HG02943 (cell line): ENCODE results near the gene TMED9.
"Not testable (repeated sequence)": the region's sequence is repeated elsewhere in the genome, so short reads cannot be mapped to it uniquely, and the experiment has no call there.

Experiments
- ATAC-seq: cut with Tn5 transposase; IDR thresholded peaks from one replicate; pipeline ENCODE4 v1.9.1; 2021; ENCODE audit warnings: mild to moderate bottlenecking, low read depth, moderate library complexity; ENCODE audit not compliant: unreplicated experiment

Gene TMED9

DNA sequence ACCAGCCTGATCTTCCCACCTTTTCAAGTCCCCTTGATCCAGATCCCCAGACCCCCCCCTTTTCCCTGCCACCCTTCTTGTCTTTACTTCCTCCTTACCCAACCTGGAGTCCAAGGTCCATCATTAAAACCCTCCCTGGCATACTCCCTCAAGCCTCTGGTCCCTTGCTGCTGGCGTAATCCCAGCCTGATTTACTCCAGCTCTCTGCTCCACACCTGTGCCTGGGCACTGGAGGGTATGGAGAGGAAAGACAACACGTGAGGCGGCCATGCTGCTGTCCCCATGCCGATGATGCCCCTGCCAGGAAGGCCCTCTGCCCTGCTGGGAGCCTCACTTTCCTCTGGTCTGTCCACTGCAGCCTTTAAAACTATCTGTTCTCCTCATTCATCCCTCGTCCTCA lies 13.1 kb downstream of the TMED9 start:
- no peak for ATAC-seq

DNA sequence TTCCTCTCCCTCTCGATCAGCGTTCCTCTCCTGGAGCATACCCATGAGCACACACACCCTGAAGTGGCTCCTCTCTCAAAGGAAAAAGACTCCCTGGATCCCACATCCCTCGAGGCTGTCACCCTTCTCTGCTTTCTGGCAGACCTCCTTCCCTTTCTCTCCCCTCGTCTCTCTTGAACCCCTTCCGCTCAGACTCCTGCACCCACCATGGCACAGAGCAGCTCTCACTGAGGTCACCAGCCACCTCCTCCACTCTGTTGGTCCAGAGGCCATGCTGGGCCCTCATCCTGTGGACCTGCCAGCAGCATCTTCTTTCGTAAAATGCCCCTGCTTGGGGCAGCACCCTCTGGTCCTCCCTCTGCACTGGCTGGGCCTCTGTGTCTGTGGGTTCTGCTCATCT lies 13.7 kb downstream of the TMED9 start:
- no peak for ATAC-seq

DNA sequence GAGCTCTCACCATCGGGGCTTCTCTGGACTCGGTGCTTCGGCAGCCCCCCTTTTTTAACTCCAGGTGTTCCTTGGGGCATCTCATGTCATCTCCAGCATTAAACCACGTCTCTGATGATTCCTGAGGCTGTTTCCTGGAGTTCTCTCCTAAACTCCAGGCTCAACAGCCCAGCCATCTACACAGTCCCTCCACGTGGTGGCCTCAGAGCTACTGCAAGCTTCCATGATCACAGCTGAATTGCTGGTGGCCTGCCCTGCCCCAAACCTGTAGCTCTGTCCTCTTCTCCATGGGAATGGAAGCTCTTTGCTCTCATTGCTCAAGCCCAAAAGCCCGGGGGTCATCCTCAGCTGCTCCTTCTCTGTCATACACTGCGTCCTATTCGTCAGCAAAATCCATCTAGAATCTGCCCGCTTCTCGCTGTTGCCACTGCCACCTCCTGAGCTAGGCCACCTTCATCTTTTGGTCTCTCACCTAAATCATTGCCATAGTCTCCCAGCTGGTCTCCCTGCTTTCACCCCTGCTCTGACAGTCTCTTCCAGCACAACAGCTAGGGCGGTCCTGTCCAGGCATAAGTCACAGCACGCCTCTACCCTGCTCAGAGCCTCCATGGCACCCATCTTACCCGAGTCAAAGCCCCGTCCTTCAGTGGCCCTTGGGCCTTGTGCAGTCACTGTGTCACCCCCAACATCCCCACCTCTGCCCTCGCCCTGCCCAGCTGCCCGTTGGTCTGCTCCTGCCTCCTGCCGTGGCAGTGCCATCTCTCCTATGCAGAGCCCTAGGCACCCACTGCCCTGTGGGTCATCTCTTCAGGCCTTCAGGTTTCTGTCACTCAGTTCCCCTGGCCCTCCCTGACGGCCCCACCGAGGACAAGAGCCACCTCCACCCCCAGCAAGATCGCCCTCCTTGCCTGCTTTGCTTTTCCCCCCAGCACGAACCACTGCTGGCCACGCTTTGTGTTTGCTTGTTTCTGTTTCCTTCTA lies 14.4 kb downstream of the TMED9 start:
- ATAC-seq: no peak

DNA sequence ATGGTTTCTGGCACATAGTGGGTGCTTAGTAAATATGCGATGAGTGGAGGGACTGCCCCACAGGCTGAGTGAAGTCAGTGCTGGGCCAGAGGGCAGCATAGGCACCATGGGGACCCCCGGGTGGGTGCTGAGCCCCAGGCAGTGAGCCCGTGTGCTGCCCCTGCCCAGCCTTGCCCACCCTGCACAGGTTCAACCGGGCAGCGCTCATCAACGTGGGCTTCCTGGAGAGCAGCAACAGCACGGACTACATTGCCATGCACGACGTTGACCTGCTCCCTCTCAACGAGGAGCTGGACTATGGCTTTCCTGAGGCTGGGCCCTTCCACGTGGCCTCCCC lies 15.1 kb downstream of the TMED9 start:
- ATAC-seq: no peak

DNA sequence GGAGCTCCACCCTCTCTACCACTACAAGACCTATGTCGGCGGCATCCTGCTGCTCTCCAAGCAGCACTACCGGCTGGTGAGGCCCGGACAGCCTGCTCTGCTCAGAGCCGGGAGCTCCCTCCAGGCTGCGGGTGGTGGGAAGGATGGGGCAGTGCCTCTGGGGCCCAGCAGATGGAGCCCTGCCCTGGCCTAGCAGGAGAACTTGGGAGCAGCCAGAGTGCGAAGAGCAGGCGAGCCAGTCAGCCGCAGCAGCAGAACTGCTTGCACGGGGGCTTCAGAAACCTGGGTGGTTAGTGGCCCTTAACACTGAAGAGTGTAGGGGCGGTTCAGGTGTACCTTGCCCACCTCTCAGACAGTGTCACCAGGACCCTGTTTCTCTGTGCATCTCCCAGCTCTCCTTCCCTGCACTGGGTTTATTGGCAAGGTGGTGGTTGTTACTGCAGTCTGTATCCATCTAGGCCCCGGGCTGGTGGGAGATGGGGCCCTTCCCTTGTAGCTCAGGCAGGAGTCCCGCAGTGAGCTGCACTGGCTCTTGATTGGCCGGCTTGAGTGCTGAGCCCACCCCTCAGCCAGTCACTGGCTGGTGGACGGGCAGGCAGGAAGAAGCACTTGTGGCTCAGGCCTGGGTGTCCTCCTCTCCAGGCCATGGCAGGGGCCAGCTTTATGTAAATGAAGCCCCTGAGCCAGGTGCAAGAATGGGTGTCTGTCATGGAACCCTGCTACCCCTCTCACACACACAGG lies 15.6 kb downstream of the TMED9 start:
- no peak for ATAC-seq

DNA sequence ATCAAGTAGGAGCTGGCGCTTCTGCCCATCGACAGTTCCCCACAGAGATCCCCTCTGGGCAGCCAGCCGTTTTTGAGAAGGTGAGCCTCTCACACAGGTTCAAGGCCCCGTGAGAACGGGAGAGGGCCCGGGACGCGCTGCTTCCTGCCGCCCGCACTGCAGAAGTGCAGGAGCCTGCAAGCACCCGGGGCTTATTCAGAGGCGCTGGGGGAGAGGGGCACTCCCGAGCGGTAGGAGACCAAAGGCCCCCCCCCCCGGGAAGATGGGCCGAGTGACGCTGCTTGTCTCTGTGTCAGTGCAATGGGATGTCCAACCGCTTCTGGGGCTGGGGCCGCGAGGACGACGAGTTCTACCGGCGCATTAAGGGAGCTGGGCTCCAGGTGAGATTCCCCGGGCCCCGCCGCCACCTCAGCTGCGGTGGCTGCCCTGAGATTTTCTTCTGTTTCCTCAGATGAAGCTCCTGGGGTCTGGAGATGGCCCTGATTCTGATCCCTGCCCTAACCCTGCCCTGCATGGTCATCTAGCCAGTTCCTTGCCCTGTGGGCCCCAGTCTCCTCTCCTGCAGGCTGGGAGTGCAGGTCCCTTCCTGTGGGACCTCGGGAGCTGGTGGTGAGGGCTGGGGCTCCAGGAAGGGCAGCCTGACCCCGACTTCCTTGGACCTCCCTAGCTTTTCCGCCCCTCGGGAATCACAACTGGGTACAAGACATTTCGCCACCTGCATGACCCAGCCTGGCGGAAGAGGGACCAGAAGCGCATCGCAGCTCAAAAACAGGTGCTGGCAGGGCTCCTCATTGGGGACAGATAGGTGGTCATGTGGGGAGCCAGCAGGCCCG lies 16.5 kb downstream of the TMED9 start:
- ATAC-seq: no peak

DNA sequence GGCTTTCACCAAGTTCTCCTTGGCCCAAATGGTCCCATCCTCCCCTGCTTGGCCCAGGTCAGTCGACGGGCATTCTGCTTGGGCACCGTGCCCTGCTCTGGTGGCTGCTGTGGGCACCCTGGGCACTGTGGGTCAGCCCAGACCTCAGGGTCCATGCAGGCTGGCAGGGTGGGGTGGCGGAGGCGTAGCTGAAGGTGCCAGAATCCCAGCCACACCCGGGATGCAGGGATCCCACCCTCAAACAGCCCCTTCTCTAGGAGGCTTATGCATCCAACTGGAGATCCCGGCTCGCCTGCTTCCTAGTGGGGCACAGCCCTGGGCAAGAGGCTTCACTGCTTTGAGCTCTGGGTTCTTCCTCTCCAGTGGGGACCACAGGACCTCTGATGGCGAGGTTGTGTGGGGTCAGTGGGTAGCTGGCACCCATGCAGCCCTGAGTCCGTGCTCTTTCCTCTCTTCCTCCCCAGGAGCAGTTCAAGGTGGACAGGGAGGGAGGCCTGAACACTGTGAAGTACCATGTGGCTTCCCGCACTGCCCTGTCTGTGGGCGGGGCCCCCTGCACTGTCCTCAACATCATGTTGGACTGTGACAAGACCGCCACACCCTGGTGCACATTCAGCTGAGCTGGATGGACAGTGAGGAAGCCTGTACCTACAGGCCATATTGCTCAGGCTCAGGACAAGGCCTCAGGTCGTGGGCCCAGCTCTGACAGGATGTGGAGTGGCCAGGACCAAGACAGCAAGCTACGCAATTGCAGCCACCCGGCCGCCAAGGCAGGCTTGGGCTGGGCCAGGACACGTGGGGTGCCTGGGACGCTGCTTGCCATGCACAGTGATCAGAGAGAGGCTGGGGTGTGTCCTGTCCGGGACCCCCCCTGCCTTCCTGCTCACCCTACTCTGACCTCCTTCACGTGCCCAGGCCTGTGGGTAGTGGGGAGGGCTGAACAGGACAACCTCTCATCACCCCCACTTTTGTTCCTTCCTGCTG lies 17.4 kb downstream of the TMED9 start:
- ATAC-seq: no peak

DNA sequence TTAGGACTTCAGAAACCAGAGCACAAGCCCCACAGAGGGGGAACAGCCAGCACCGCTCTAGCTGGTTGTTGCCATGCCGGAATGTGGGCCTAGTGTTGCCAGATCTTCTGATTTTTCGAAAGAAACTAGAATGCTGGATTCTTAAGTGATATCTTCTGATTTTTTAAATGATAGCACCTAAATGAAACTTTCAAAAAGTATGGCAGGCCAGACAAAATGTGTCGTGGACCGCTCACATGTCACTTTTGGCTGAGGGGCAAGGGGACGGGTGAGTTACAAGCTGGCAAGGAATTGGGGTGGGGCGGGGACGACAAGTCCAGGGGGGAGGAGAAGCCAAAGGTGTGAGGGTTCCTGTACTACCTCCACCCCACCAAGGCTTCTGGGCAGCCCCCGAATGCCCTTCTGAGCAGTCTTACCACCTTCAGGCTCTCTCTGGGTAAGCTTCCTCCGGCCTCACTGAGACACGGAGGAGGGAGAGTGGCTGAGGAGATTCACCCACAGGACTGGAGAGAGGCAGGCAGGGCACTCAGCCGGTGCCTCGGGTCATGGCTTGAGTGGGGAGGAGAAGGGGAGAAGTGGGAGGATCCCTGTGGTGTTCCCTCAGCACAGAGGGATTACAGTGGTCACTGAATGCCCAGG lies 18.2 kb downstream of the TMED9 start:
- ATAC-seq: no peak

DNA sequence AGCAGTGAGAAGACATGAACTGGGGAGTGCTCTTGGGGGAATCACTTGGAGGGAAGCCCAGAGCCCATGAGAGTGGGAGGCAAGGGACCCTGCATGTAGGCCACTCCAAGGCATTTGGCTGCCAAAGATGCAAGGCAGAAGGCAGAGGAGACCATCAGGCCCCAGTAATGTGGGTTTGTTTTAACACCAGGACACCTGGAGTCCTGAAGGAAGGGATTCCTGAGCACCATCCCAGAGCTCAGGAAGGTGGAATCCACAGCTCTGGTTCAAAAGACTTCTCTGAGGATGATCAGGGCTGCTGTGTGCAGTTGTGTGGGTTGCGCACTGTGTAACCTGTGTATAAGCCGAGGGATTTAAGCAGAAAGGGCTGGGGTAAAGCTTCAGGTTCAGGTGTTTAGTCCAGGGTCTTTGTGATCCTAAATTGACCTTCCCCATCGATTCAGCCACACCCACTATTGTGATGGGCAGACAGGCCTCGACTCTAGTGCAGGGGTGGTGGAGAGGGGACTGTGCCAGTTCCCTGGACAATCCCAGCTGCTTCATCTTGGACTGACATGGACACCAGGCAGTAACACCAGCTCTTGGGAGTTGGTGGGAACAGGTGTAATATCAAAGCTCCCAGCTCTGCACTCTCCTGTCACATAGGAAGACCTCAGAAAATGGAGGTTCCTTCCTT lies 18.9 kb downstream of the TMED9 start:
- no peak for ATAC-seq

DNA sequence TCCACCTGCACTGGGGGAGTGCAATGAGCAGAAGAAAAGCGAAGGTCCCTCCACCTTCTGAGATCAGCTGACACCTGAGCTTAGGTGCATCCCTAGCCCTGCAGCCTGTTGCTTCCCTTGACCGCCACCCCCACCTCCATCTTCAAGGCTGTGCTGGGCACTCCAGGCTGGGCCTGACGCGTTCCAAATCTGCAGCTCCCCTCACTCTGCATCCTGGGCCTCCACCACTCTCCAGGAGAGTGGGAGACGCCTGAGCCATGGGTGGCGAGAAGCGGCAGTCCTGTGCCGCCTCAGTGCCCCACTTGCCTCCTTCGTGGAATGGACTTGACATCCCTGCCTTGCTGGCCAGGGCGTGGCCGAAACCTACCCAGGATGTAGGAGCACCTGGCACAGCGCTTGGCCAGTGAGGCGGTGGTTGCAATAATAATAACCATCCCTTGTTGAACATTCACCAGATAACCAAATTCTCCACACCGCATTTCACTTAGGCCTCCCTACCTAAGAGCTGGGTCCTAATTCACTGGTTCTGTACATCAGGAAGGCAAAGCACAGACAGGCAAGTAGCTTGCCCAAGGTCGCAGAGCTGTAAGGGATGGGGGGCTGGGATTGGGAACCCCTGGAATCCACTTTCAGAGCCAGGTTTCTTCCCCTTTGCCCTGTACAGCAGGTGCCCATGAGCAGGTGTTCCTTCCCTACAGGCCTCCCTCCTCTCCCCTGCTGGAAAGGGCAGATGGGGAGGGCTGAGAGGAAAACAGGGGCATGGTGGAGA lies 19.6 kb downstream of the TMED9 start:
- no peak for ATAC-seq

DNA sequence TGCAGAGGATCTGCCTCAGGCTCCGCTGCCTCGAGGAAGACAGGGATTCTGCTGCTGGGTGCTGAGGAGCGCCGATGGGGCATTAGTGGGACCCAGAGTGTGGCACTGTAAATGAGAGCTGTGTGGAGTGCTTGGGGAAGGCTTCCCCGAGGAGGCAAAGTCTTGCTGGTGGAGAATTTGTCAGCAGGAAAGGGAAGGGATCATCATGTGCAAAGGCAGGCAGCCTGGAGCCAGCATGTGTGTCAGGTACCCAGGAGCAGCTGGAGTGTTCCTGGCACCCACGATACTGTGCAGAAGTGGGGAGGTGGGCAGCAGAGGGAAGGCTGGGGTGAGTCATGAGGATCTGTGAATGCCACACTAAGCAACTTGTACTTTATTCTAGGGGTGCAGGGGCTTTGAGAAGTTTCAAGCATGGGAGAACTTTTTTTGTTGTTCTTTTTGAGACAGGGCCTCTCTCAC lies 20.2 kb downstream of the TMED9 start:
- no peak for ATAC-seq

DNA sequence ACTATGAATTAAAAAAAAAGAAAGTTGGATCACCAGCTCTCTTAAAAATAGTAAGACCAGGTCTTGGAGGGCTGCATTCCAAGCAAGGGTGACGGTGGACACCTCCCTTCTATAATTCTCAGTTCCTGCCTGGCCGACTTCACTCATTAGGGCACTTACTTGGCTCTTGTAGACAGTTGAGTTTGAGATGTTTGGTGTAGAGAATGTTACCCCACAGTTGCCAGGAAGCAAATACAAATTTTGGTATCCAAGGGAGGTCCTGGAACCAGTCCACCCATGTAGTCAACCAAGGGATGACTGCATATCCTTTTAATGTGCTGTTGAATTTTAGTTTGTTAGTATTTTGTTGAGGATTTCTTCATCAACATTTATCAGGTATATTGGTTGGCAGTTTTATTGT lies 28.6 kb downstream of the TMED9 start:
- no peak for ATAC-seq

DNA sequence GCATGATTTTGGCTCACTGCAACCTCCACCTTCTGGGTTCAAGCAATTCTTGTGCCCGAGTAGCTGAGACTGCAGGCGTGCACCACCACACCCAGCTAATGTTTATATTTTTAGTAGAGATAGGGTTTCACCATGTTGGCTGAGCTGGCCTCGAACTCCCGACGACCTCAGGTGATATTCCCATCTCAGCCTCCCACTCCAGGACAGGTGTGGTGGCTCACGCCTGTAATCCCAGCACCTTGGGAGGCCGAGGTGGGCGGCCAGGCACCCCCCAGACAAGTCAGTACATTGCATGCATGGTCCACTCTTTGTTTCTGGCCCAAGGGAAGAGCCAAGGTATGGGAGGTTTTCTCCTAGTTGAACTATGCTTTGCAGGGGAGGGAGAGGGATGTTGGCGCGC lies 32.2 kb downstream of the TMED9 start:
- ATAC-seq: not testable (repeated sequence)

DNA sequence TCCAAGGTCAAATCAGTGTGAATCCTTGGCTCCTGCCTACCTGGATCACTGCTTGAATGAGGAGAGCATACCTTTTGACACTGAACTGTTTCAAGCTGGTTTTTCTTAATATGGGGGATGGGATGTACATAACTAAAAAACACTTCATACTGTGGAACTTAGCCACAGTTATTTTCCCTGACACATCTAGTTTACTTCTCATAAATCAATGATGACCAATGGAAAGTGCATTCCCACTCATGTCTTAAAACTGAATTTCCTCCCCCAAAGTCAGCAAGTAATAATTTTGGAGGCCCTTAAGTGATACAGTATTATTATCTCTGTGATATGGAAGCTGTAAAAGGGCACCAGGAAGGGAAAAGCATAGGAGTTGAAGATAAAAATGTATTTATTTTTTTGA lies 38.2 kb downstream of the TMED9 start:
- not testable (repeated sequence) for ATAC-seq

DNA sequence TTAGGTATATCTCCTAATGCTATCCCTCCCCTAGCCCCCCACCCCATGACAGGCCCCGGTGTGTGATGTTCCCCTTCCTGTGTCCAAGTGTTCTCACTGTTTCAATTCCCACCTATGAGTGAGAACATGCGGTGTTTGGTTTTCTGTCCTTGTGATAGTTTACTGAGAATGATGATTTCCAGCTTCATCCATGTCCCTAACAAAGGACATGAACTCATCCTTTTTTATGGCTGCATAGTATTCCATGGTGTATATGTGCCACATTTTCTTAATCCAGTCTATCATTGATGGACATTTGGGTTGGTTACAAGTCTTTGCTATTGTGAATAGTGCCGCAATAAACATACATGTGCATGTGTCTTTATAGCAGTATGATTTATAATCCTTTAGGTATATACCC lies 42.9 kb downstream of the TMED9 start:
- not testable (repeated sequence) for ATAC-seq

DNA sequence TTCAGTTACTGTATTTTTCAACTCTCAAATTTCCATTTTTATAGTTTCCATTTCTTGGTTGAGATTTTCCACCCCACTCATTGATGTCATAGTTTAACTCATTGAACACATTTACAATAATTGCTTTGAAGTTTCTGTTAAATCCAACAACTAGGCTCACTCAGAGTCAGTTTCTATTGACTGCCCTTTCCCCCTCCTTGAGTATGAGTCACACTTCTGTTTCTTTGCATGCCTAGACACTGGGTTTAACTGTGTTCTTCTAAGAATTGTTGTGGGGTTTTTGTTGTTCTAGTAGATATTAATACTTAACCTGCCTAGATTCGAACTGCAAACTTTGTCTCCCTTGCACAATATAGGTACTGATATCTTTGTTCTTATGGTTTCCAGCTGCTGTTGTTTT lies 53.5 kb downstream of the TMED9 start:
- ATAC-seq: not testable (repeated sequence)
